ENCODE data around the gene CFAP53. TPM values are rescaled to one million over a fixed set of nuclear protein-coding genes. Genes with fewer than 3 reads are reported as not detected.
A peak's percentile ranks its signal among the peaks of the same experiment; 100 is the strongest.

The CFAP53 gene
- total RNA-seq, 6 donors from 2014 or later = 0.34 to 13.6 (median 2.0) TPM

- peak overlapping the region in 3 of 4 donors; percentile 11 to 30 (median 18) for H3K27ac ChIP-seq
- 1% methylated on average over 8 of the region's 8 CpGs; no CpG with 5 or more reads in 1 of the 2 donors for WGBS, 2 donors
- ATAC-seq (ENCODE audit: low FRiP score in 2 of 2) = no peak
These were observed 41.1 kb upstream of the CFAP53 start for GRCh38 chr18:50307400-50307737.

GRCh38 chr18:50306944-50307343 is 40.6 kb upstream of the CFAP53 start:
- TF ChIP-seq, protein P1, sequence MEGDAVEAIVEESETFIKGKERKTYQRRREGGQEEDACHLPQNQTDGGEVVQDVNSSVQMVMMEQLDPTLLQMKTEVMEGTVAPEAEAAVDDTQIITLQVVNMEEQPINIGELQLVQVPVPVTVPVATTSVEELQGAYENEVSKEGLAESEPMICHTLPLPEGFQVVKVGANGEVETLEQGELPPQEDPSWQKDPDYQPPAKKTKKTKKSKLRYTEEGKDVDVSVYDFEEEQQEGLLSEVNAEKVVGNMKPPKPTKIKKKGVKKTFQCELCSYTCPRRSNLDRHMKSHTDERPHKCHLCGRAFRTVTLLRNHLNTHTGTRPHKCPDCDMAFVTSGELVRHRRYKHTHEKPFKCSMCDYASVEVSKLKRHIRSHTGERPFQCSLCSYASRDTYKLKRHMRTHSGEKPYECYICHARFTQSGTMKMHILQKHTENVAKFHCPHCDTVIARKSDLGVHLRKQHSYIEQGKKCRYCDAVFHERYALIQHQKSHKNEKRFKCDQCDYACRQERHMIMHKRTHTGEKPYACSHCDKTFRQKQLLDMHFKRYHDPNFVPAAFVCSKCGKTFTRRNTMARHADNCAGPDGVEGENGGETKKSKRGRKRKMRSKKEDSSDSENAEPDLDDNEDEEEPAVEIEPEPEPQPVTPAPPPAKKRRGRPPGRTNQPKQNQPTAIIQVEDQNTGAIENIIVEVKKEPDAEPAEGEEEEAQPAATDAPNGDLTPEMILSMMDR (IDR thresholded peaks at IDR 0.05) = no peak
- TF ChIP-seq POLR2A (IDR thresholded peaks at IDR 0.05) = no peak
- no peak for TF ChIP-seq POLR2AphosphoS5 (IDR thresholded peaks at IDR 0.05)
- no peak for TF ChIP-seq EP300 (IDR thresholded peaks at IDR 0.05)
- no peak overlapping the region for H3K27ac ChIP-seq
- ATAC-seq (ENCODE audit: low FRiP score in 2 of 2) (peak in 1 of 2 donors; percentile 44), DNase-seq (no peak)
- H3K27me3 ChIP-seq = no peaks in the 10 kb centered on the region
- H3K4me1 ChIP-seq = peaks cover 0 to 20% (median 10%) of the 10 kb centered on the region in 4 donors
- WGBS, 2 donors = 58 to 75% methylated on average over 5 to 8 of the region's 8 CpGs
- H3K4me3 ChIP-seq = peak overlapping the region in 1 of 4 donors; percentile 51
- no peaks in the 10 kb centered on the region for H3K36me3 ChIP-seq
- H3K9me3 ChIP-seq = peaks cover 0 to 5% (median 0%) of the 10 kb centered on the region in 4 donors

More at GRCh38 chr18:50307400-50307737, 41.1 kb upstream of the CFAP53 start:
- TF ChIP-seq, protein P1 (IDR thresholded peaks at IDR 0.05) = no peak
- TF ChIP-seq POLR2AphosphoS5 (IDR thresholded peaks at IDR 0.05) (no peak), POLR2A (IDR thresholded peaks at IDR 0.05) (no peak), EP300 (IDR thresholded peaks at IDR 0.05) (no peak)
- Histone ChIP-seq H3K36me3 (no peaks in the 10 kb centered on the region), H3K27me3 (no peaks in the 10 kb centered on the region), H3K4me3 (peak overlapping the region; percentile 31 to 51 (median 40)), H3K4me1 (peaks cover 0 to 20% (median 10%) of the 10 kb centered on the region in 4 donors), H3K9me3 (peaks cover 0 to 5% (median 0%) of the 10 kb centered on the region in 4 donors)
- no peak for DNase-seq

- TF ChIP-seq POLR2A (IDR thresholded peaks at IDR 0.05) (no peak), EP300 (IDR thresholded peaks at IDR 0.05) (no peak), POLR2AphosphoS5 (IDR thresholded peaks at IDR 0.05) (no peak)
- TF ChIP-seq, protein P1 (IDR thresholded peaks at IDR 0.05) = no peak
- H3K4me3 ChIP-seq = no peak overlapping the region
- WGBS, 2 donors = 65 to 72% methylated on average over 5 of the region's 5 CpGs
- ATAC-seq (ENCODE audit: low FRiP score in 2 of 2) = no peak
- H3K27me3 ChIP-seq = peaks cover 0 to 11% (median 4%) of the 10 kb centered on the region in 4 donors
- no peaks in the 10 kb centered on the region for H3K36me3 ChIP-seq
- DNase-seq = no peak
- no peak overlapping the region for H3K27ac ChIP-seq
- H3K4me1 ChIP-seq = peaks cover 5 to 15% (median 8%) of the 10 kb centered on the region in 4 donors
- peaks cover 0 to 5% (median 0%) of the 10 kb centered on the region in 4 donors for H3K9me3 ChIP-seq
These were observed 34.8 kb upstream of the CFAP53 start for GRCh38 chr18:50301074-50301473.

DNA sequence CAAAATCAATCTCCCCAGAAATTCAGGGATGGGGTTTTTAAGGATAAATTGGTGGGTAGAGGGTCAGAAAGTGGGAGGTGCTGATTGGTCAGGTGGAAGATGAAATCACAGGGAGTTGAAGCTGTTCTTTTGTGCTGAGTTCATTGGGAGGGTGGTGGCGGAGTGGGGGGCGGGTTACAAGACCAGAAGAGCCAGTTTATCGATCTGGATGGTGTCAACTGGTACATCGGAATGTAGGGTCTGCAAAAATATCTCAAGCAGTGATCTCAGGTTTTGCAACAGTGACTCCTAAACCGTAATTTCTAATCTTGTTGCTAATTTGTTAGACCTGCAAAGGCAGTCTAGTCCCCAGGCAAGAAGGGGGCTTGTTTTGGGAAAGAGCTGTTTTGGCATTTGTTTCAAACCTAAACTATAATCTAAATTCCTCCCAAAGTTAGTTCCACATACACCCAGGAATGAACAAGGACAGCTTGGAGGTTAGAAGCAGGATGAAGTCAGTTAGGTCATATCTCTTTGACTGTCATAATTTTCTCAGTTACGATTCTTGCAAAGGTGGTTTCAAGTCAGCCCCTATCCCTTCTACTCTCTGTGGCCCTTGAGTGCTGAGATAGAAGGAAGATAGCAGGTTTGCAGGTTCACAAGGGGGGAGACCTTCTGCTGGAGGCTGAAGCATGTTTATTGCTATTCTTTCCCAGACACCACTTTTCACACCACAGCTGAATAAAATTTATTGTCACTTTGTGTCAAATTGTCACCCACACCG is 33.5 kb upstream of the CFAP53 start:
- peaks cover 5 to 15% (median 8%) of the 10 kb centered on the region in 4 donors for H3K4me1 ChIP-seq
- TF ChIP-seq POLR2AphosphoS5 (IDR thresholded peaks at IDR 0.05) = no peak
- TF ChIP-seq EP300 (IDR thresholded peaks at IDR 0.05) = no peak
- TF ChIP-seq POLR2A (IDR thresholded peaks at IDR 0.05) = no peak
- TF ChIP-seq, protein P1 (IDR thresholded peaks at IDR 0.05) = no peak
- ATAC-seq (ENCODE audit: low FRiP score in 2 of 2) (no peak), DNase-seq (no peak)
- H3K36me3 ChIP-seq = no peaks in the 10 kb centered on the region
- WGBS, 2 donors = 71 to 78% methylated on average over 7 of the region's 7 CpGs
- H3K9me3 ChIP-seq = peaks cover 0 to under 1% (median 0%) of the 10 kb centered on the region in 4 donors
- H3K27ac ChIP-seq = no peak overlapping the region
- H3K4me3 ChIP-seq = no peak overlapping the region
- H3K27me3 ChIP-seq = peaks cover 0 to 11% (median 4%) of the 10 kb centered on the region in 4 donors
